ENCODE measurements around the gene CDH4. TPM values are rescaled to one million over a fixed set of nuclear protein-coding genes. Genes with fewer than 3 reads are reported as not detected.
"Not testable (repeated sequence)": the region's sequence is repeated elsewhere in the genome, so short reads cannot be mapped to it uniquely, and the experiment has no call there.

The CDH4 gene
- total RNA-seq, 4 donors from 2014 or later: 0.13 to 0.38 (median 0.21) TPM; not detected in 1

- TF ChIP-seq CTCF (IDR thresholded peaks at IDR 0.05) (no peak), POLR2A (IDR thresholded peaks at IDR 0.05) (no peak)
- no peaks in the 10 kb centered on the region for H3K36me3 ChIP-seq
- intact Hi-C loops (cut with DNase I): no loop called here
- WGBS, 2 donors: 77 to 88% methylated on average over 2 to 10 of the region's 25 CpGs
- DNase-seq: no peak
- no peak overlapping the region for H3K4me3 ChIP-seq
- H3K4me1 ChIP-seq: no peaks in the 10 kb centered on the region
- peaks cover 0 to 14% (median 0%) of the 10 kb centered on the region in 4 donors for H3K27me3 ChIP-seq
- no peaks in the 10 kb centered on the region for H3K9me3 ChIP-seq
- no peak overlapping the region for H3K27ac ChIP-seq
These were observed 172.8 kb downstream of the CDH4 start for GRCh38 chr20:61424628-61425420.

GRCh38 chr20:61425541-61425991, 173.5 kb downstream of the CDH4 start:
- H3K4me1 ChIP-seq; H3K36me3 ChIP-seq; H3K27ac ChIP-seq; DNase-seq; intact Hi-C loops (cut with DNase I); H3K9me3 ChIP-seq; H3K4me3 ChIP-seq; H3K27me3 ChIP-seq: not testable (repeated sequence)
- 85 to 100% methylated on average over 1 to 12 of the region's 18 CpGs for WGBS, 2 donors

- DNase-seq: no peak
- no peaks in the 10 kb centered on the region for H3K9me3 ChIP-seq
- TF ChIP-seq POLR2A (IDR thresholded peaks at IDR 0.05) (no peak), CTCF (IDR thresholded peaks at IDR 0.05) (no peak)
- peaks cover 0 to 10% (median 0%) of the 10 kb centered on the region in 4 donors for H3K27me3 ChIP-seq
- WGBS, 2 donors: 63 to 68% methylated on average over 7 of the region's 8 CpGs
- no peaks in the 10 kb centered on the region for H3K36me3 ChIP-seq
- no peaks in the 10 kb centered on the region for H3K4me1 ChIP-seq
- no peak overlapping the region for H3K4me3 ChIP-seq
- no peak overlapping the region for H3K27ac ChIP-seq
- intact Hi-C loops (cut with DNase I): no loop called here
These were observed 174.3 kb downstream of the CDH4 start for GRCh38 chr20:61426352-61426751.

GRCh38 chr20:61429458-61430227, 177.6 kb downstream of the CDH4 start:
- Histone ChIP-seq H3K9me3 (no peaks in the 10 kb centered on the region), H3K36me3 (no peaks in the 10 kb centered on the region), H3K4me1 (no peaks in the 10 kb centered on the region), H3K27me3 (peaks cover 0 to 10% (median 0%) of the 10 kb centered on the region in 4 donors), H3K27ac (no peak overlapping the region), H3K4me3 (no peak overlapping the region)
- no peak for DNase-seq
- WGBS, 2 donors: 73 to 79% methylated on average over 3 to 4 of the region's 4 CpGs
- no peak for TF ChIP-seq POLR2A (IDR thresholded peaks at IDR 0.05)
- no peak for TF ChIP-seq CTCF (IDR thresholded peaks at IDR 0.05)
- intact Hi-C loops (cut with DNase I): no loop called here

- no peak for DNase-seq
- Histone ChIP-seq H3K27ac (no peak overlapping the region), H3K4me1 (no peaks in the 10 kb centered on the region), H3K9me3 (no peaks in the 10 kb centered on the region), H3K4me3 (no peak overlapping the region), H3K36me3 (no peaks in the 10 kb centered on the region), H3K27me3 (peaks cover 0 to 12% (median 0%) of the 10 kb centered on the region in 4 donors)
- TF ChIP-seq POLR2A (IDR thresholded peaks at IDR 0.05): no peak
- TF ChIP-seq CTCF (IDR thresholded peaks at IDR 0.05): no peak
- intact Hi-C loops (cut with DNase I): no loop called here
- WGBS, 2 donors: 40 to 52% methylated on average over 6 to 11 of the region's 11 CpGs
These were observed 178.2 kb downstream of the CDH4 start for GRCh38 chr20:61430228-61430624.
